ENCODE measurements around the gene CTSL.

DNA sequence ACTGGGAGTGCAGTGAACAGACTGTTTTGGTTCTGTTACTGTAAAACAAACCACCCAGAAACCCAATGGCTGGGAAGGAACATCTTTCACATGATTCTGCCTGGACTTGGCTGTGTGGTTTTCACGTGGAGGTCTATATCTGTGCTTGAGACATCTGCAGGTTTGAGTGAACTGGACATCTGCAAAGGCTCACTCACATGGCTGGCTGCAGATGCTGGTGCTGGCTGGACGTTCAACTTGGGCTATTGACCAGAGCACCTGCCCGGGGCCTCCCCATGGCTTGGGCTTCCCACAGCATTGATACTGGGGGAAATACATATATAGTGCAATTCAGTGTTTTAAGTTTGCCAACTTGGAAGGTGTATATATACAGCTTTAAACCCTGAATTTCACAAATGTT, 6.8 kb downstream of the CTSL start:
- no peak for TF ChIP-seq POLR2A (IDR thresholded peaks at IDR 0.05; ENCODE audit: extremely low read depth, insufficient read length)
- TF ChIP-seq, protein P1, sequence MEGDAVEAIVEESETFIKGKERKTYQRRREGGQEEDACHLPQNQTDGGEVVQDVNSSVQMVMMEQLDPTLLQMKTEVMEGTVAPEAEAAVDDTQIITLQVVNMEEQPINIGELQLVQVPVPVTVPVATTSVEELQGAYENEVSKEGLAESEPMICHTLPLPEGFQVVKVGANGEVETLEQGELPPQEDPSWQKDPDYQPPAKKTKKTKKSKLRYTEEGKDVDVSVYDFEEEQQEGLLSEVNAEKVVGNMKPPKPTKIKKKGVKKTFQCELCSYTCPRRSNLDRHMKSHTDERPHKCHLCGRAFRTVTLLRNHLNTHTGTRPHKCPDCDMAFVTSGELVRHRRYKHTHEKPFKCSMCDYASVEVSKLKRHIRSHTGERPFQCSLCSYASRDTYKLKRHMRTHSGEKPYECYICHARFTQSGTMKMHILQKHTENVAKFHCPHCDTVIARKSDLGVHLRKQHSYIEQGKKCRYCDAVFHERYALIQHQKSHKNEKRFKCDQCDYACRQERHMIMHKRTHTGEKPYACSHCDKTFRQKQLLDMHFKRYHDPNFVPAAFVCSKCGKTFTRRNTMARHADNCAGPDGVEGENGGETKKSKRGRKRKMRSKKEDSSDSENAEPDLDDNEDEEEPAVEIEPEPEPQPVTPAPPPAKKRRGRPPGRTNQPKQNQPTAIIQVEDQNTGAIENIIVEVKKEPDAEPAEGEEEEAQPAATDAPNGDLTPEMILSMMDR (IDR thresholded peaks at IDR 0.05; ENCODE audit: low read depth, low read length): no peak
- TF ChIP-seq, protein P2, sequence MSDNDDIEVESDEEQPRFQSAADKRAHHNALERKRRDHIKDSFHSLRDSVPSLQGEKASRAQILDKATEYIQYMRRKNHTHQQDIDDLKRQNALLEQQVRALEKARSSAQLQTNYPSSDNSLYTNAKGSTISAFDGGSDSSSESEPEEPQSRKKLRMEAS (IDR thresholded peaks at IDR 0.05; ENCODE audit: low read depth, low read length): no peak
- TF ChIP-seq MYC (IDR thresholded peaks at IDR 0.05; ENCODE audit: low read depth, low read length): no peak
